Measurements from ENCODE around the gene YTHDC2.
"Not testable (repeated sequence)": the region's sequence is repeated elsewhere in the genome, so short reads cannot be mapped to it uniquely, and the experiment has no call there.

Gene YTHDC2

DNA sequence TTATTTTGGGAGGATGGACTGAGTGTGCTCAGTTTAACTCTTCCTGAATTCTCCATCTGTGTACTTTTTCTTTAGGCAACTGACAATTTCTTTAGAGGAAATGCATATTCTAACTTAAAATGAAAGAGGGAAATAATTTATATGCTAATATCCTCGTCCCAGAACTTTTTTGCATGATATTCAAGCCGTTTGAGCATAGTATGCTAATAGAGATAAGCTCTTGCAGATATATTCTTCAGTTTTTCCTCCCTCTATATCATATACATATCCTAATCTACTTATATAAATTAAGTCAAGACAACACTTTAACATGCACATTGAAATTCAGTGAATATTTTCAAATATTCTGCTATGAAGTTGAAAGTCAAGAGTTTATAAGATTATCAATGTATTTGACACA, 84.7 kb downstream of the YTHDC2 start:
- TF ChIP-seq, protein P1, sequence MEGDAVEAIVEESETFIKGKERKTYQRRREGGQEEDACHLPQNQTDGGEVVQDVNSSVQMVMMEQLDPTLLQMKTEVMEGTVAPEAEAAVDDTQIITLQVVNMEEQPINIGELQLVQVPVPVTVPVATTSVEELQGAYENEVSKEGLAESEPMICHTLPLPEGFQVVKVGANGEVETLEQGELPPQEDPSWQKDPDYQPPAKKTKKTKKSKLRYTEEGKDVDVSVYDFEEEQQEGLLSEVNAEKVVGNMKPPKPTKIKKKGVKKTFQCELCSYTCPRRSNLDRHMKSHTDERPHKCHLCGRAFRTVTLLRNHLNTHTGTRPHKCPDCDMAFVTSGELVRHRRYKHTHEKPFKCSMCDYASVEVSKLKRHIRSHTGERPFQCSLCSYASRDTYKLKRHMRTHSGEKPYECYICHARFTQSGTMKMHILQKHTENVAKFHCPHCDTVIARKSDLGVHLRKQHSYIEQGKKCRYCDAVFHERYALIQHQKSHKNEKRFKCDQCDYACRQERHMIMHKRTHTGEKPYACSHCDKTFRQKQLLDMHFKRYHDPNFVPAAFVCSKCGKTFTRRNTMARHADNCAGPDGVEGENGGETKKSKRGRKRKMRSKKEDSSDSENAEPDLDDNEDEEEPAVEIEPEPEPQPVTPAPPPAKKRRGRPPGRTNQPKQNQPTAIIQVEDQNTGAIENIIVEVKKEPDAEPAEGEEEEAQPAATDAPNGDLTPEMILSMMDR (IDR thresholded peaks at IDR 0.05; ENCODE audit: low read depth, low read length, missing control alignments), result no peak
- no peak for DNase-seq (ENCODE audit: extremely low read depth, low read depth)

DNA sequence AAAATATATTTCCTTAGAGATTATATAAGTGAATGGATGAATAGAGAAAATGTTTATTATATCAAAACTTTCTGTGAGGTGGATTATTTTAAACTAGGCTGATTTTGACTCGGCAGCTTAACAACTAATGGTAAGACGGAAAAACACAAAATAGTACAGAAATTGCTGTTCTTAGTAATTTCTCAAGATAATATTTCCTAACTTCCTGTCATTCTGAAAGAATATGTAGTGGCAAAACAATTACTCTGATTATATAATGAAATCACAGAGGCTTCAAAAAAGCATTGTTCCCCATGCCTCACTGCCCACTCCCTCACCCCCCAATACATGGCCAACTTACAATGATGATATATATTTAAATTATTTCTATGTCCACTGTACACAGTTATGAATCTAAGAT, 85.4 kb downstream of the YTHDC2 start:
- no peak for DNase-seq (ENCODE audit: extremely low read depth, low read depth)
- TF ChIP-seq, protein P1 (IDR thresholded peaks at IDR 0.05; ENCODE audit: low read depth, low read length, missing control alignments), result no peak

More for the DNA sequence above, 84.7 kb downstream of the YTHDC2 start:
- no peak overlapping the region for H3K4me3 ChIP-seq (replicated peaks; ENCODE audit: low read depth, low read length)

DNA sequence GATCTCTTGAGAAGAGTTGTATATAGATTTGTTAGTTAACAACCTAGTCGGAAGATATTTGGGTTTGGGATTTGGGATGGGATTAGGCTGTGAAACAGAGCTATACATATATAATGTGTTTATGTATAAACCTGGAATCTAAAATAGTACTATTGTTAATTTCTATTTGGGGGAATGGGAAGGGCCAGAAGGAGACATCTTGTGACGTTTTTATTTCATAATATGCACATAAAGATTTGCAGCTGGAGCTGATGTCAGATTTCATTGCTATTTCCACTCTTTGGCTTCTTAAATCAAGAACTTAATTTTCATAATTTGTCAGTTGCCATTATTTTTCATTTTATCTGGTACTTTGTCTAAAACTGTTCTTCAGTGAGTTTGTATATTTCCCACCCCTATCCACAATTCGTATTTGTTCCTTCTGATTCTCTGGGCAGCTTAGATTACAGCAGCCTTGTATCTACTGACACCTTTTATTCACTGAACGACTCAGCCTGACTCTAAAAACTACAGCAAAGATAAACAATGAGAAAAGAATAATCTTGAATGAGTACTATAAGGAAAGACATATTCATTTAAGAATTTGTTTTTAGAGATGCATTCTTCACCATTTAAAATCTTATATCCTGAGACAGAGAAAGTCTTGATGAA, 86.9 kb downstream of the YTHDC2 start:
- TF ChIP-seq, protein P1 (IDR thresholded peaks at IDR 0.05; ENCODE audit: low read depth, low read length, missing control alignments), result no peak
- DNase-seq (ENCODE audit: extremely low read depth, low read depth), result no peak

More for the DNA sequence above, 85.4 kb downstream of the YTHDC2 start:
- H3K4me3 ChIP-seq (replicated peaks; ENCODE audit: low read depth, low read length), result no peak overlapping the region

DNA sequence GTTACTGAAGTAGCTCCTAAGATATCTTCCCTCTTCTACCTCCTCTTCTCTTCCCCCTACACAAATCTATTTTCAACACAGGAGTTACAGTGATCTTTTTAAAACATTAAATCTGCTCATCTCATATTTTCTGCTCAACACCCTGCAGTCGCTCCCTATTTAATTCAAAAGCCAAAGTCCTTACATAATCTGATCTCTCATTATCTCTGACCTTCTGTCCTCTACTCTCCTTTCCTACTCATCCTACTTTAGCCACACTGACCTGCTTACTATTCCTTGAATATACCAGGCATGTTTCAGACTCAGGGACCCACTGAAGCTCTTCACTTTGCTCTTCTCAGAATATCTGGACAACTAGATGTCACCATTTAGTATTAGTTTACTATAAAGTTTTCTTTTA, 87.9 kb downstream of the YTHDC2 start:
- no peak for DNase-seq (ENCODE audit: extremely low read depth, low read depth)
- no peak overlapping the region for H3K4me3 ChIP-seq (replicated peaks; ENCODE audit: low read depth, low read length)
- TF ChIP-seq, protein P1 (IDR thresholded peaks at IDR 0.05; ENCODE audit: low read depth, low read length, missing control alignments), result no peak

More for the DNA sequence above, 86.9 kb downstream of the YTHDC2 start:
- H3K4me3 ChIP-seq (replicated peaks; ENCODE audit: low read depth, low read length), result no peak overlapping the region

DNA sequence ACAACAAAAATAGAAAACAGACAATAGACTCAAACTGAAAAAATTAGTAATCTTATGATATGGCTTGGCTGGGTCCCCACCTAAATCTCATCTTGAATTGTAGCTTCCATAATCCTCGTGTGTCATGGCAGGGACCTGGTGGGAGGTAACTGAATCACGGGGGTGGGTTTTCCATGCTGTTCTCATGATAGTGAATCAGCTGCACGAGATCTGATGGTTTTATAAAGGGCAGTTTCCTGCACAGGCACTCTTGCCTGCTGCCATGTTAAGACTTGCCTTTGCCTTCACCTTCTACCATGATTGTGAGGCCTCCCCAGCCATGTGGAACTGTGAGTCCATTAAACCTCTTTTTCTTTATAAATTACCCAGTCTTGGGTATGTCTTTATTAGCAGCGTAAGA, 89.8 kb downstream of the YTHDC2 start:
- DNase-seq (ENCODE audit: extremely low read depth, low read depth); H3K4me3 ChIP-seq (replicated peaks; ENCODE audit: low read depth, low read length): not testable (repeated sequence)

DNA sequence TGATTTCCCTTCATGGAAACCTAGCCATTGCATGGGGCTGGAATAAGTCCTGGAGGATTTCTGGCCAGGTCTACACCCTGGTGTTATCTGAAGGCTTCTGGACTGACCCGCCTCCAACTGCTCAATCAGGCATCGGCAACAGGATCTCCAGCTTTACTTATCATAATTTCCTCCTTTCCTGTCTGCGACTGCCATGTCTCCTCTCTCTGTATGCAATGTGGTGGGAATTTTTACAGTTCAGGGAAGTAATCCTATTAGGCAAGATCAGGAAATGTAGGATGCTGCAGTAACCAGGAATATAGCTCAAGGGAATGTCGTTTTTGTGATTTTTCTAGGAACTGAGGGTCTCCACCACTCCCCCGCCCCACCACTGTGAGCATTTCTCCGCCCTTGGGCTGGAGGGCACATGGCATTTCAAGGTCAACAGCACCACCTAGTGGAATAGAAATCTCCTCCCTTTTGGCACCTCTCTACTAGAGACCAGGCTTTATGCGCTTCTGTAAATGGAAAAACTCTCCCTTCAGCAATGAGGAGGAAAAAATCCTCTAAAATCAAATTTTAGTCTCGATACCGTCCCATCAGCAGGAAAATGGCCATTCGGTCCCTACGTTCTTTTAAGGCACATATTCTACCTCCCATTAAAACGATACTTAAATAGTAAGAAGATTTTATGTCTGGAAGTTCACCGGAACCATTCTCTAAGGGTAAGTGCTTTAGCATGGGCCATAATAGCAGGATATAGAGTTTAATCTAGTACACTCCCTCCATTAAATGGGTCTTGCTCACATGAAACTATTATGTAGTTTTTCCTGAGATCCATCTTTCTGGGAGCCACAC, 93.0 kb downstream of the YTHDC2 start:
- no peak overlapping the region for H3K4me3 ChIP-seq (replicated peaks; ENCODE audit: low read depth, low read length)
- DNase-seq (ENCODE audit: extremely low read depth, low read depth), result peak; percentile 38
- TF ChIP-seq, protein P1 (IDR thresholded peaks at IDR 0.05; ENCODE audit: low read depth, low read length, missing control alignments), result peak; percentile 67

DNA sequence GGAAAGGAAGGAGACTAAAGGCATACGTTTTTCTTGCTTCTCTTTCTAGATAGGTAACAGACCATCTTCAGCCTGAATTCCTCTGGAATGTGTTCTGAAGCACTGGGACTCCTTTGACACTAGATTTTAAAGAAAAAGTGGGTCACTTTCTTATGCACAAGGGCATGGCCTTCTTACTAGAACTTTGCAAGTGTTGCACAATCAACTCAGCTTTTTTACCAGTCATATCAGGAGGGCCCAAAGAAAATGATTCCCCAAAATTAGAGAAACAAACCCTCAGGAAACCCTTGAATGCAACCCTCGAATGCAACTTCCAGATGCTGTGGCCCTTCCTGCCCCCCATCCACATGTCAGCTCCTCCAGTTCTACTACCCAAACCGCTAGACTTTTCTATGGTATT, 93.9 kb downstream of the YTHDC2 start:
- DNase-seq (ENCODE audit: extremely low read depth, low read depth), result no peak
- TF ChIP-seq, protein P1 (IDR thresholded peaks at IDR 0.05; ENCODE audit: low read depth, low read length, missing control alignments), result no peak
- H3K4me3 ChIP-seq (replicated peaks; ENCODE audit: low read depth, low read length), result no peak overlapping the region

Data from HFF-Myc (cell line).